HEK293 (cell line): ENCODE results near the gene MYO18B.

Experiments used
- CTCF ChIA-PET: fragments of 350-600 bp; formaldehyde crosslinking; extraction: SDS; loops from one replicate; lab custom pipeline; 2021; ENCODE audit warnings: antibody characterized with exemption; lab: Yijun Ruan, JAX
- POLR2A ChIA-PET: fragments of 300-600 bp; formaldehyde crosslinking; extraction: SDS; loops from one replicate; lab custom pipeline; 2020; ENCODE audit warnings: antibody characterized with exemption, inconsistent platforms; lab: Yijun Ruan, JAX
- H3K27ac ChIP-seq: fragments of 200-500 bp; sonication (Bioruptor generic); 2 replicates; pipeline ENCODE4 v1.5.1; 2014; ENCODE audit warnings: low read depth, low read length, control low read depth, inconsistent platforms; ENCODE audit errors: extremely low read depth
- H3K36me3 ChIP-seq, 2 experiments: fragments of 200-500 bp in 1 of 2; sonication (Bioruptor generic) in 1 of 2; 1 replicate in 1 of 2; 2 replicates in 1 of 2; pipeline ENCODE4 v1.5.1; 2014 to 2017; ENCODE audit warnings: inconsistent platforms in 2 of 2, low read length in 2 of 2; ENCODE audit not compliant: control insufficient read depth in 2 of 2, insufficient read depth in 1 of 2
- H3K4me1 ChIP-seq: fragments of 200-500 bp; sonication (Bioruptor generic); 2 replicates; pipeline ENCODE4 v1.5.1; 2014; ENCODE audit warnings: mild to moderate bottlenecking, low read length, inconsistent platforms; ENCODE audit not compliant: control insufficient read depth, insufficient read depth
- H3K4me3 ChIP-seq: 2 replicates; pipeline ENCODE4 v1.5.1; 2011; ENCODE audit warnings: low read depth, mild to moderate bottlenecking, control low read depth, low read length, moderate library complexity
- H3K9me3 ChIP-seq: fragments of 200-500 bp; sonication (Bioruptor generic); 2 replicates; pipeline ENCODE4 v1.5.1; 2014; ENCODE audit warnings: low read depth, low read length, inconsistent platforms; ENCODE audit not compliant: control insufficient read depth, insufficient read depth
- HOXC10 ChIP-seq: sonication (generic); formaldehyde crosslinking; IDR thresholded peaks from 2 replicates; pipeline ENCODE4 v1.8.1; 2023; ENCODE audit warnings: mild to moderate bottlenecking, missing genetic modification reagents
- KLF8 ChIP-seq: fragments of 450-650 bp; formaldehyde crosslinking; IDR thresholded peaks from 2 replicates; pipeline ENCODE4 v1.5.1; 2016; ENCODE audit warnings: missing biosample characterization, missing genetic modification characterization
- MYNN ChIP-seq: fragments of 450-650 bp; formaldehyde crosslinking; IDR thresholded peaks from 2 replicates; pipeline ENCODE4 v1.5.1; 2016; ENCODE audit warnings: missing biosample characterization, missing genetic modification characterization, borderline replicate concordance
- OVOL3 ChIP-seq: fragments of 450-650 bp; formaldehyde crosslinking; IDR thresholded peaks from 2 replicates; pipeline ENCODE4 v1.5.1; 2016; ENCODE audit warnings: missing biosample characterization, missing genetic modification characterization
- PRDM1 ChIP-seq: fragments of 450-650 bp; formaldehyde crosslinking; IDR thresholded peaks from 2 replicates; pipeline ENCODE4; 2016; ENCODE audit warnings: missing biosample characterization, missing genetic modification characterization
- PRDM6 ChIP-seq: fragments of 450-650 bp; formaldehyde crosslinking; IDR thresholded peaks from 2 replicates; pipeline ENCODE4 v1.5.1; 2017; ENCODE audit warnings: missing biosample characterization, missing genetic modification characterization
- TCF7L2 ChIP-seq: IDR thresholded peaks from 2 replicates; pipeline ENCODE4 v1.6.1; 2011; ENCODE audit warnings: low read depth, mild to moderate bottlenecking, inconsistent platforms, low read length, moderate library complexity, borderline replicate concordance
- ZFP41 ChIP-seq: fragments of 450-650 bp; formaldehyde crosslinking; IDR thresholded peaks from 2 replicates; pipeline ENCODE4 v1.5.1; 2016; ENCODE audit warnings: missing biosample characterization, missing genetic modification characterization, borderline replicate concordance
- ZNF114 ChIP-seq: fragments of 450-650 bp; formaldehyde crosslinking; IDR thresholded peaks from 2 replicates; pipeline ENCODE4 v1.5.0; 2017; ENCODE audit warnings: missing biosample characterization, missing genetic modification characterization
- ZNF146 ChIP-seq: fragments of 450-650 bp; formaldehyde crosslinking; IDR thresholded peaks from 2 replicates; pipeline ENCODE4 v1.5.1; 2016; ENCODE audit warnings: missing biosample characterization, missing genetic modification characterization
- ZNF302 ChIP-seq: fragments of 450-650 bp; formaldehyde crosslinking; IDR thresholded peaks from 2 replicates; pipeline ENCODE4 v1.5.1; 2016; ENCODE audit warnings: missing biosample characterization, missing genetic modification characterization, low read depth
- ZNF311 ChIP-seq: fragments of 450-650 bp; formaldehyde crosslinking; IDR thresholded peaks from 2 replicates; pipeline ENCODE4 v1.5.1; 2017; ENCODE audit warnings: missing biosample characterization, missing genetic modification characterization, borderline replicate concordance
- ZNF324 ChIP-seq: fragments of 450-650 bp; formaldehyde crosslinking; IDR thresholded peaks from 2 replicates; pipeline ENCODE4 v1.5.1; 2016; ENCODE audit warnings: missing biosample characterization, missing genetic modification characterization
- ZNF335 ChIP-seq: fragments of 450-650 bp; formaldehyde crosslinking; conservative IDR thresholded peaks from 2 replicates; pipeline ENCODE4 v1.5.1; 2016; ENCODE audit warnings: missing biosample characterization, missing genetic modification characterization
- ZNF341 ChIP-seq: fragments of 450-650 bp; formaldehyde crosslinking; IDR thresholded peaks from 2 replicates; pipeline ENCODE4; 2016; ENCODE audit warnings: low read depth, missing biosample characterization, missing genetic modification characterization
- ZNF37A ChIP-seq: fragments of 450-650 bp; IDR thresholded peaks from 2 replicates; pipeline ENCODE4 v1.5.1; 2018; ENCODE audit warnings: missing biosample characterization, missing genetic modification characterization
- ZNF394 ChIP-seq: fragments of 450-650 bp; formaldehyde crosslinking; IDR thresholded peaks from 2 replicates; pipeline ENCODE4 v1.5.1; 2016; ENCODE audit warnings: missing biosample characterization, missing genetic modification characterization, mild to moderate bottlenecking, moderate library complexity, borderline replicate concordance
- ZNF529 ChIP-seq: fragments of 450-650 bp; formaldehyde crosslinking; IDR thresholded peaks from 2 replicates; pipeline ENCODE4 v1.5.1; 2017; ENCODE audit warnings: missing genetic modification characterization, missing biosample characterization; ENCODE audit not compliant: insufficient replicate concordance
- ZNF747 ChIP-seq: fragments of 450-650 bp; formaldehyde crosslinking; IDR thresholded peaks from 2 replicates; pipeline ENCODE4 v1.5.1; 2016; ENCODE audit warnings: missing biosample characterization, missing genetic modification characterization
- ZNF76 ChIP-seq: fragments of 450-650 bp; formaldehyde crosslinking; IDR thresholded peaks from 2 replicates; pipeline ENCODE4; 2016; ENCODE audit warnings: low read depth, missing biosample characterization, missing genetic modification characterization, borderline replicate concordance
- ZNF768 ChIP-seq: fragments of 450-650 bp; formaldehyde crosslinking; IDR thresholded peaks from 2 replicates; pipeline ENCODE4 v1.5.1; 2018; ENCODE audit warnings: missing biosample characterization, mild to moderate bottlenecking, missing genetic modification characterization
- ZNF785 ChIP-seq: fragments of 450-650 bp; formaldehyde crosslinking; IDR thresholded peaks from 2 replicates; pipeline ENCODE4 v1.5.1; 2016; ENCODE audit warnings: missing biosample characterization, missing genetic modification characterization
- ZSCAN16 ChIP-seq: fragments of 450-650 bp; formaldehyde crosslinking; IDR thresholded peaks from 2 replicates; pipeline ENCODE4 v1.5.1; 2016; ENCODE audit warnings: missing biosample characterization, missing genetic modification characterization
- TF ChIP-seq, protein P1 (sequence below): fragments of 450-650 bp; formaldehyde crosslinking; IDR thresholded peaks from 2 replicates; pipeline ENCODE4 v1.5.1; 2017; ENCODE audit warnings: missing biosample characterization, missing genetic modification characterization
- TF ChIP-seq, protein P2 (sequence below): fragments of 450-650 bp; formaldehyde crosslinking; IDR thresholded peaks from 2 replicates; pipeline ENCODE4 v1.5.1; 2016; ENCODE audit warnings: missing biosample characterization, missing genetic modification characterization

Gene MYO18B

DNA sequence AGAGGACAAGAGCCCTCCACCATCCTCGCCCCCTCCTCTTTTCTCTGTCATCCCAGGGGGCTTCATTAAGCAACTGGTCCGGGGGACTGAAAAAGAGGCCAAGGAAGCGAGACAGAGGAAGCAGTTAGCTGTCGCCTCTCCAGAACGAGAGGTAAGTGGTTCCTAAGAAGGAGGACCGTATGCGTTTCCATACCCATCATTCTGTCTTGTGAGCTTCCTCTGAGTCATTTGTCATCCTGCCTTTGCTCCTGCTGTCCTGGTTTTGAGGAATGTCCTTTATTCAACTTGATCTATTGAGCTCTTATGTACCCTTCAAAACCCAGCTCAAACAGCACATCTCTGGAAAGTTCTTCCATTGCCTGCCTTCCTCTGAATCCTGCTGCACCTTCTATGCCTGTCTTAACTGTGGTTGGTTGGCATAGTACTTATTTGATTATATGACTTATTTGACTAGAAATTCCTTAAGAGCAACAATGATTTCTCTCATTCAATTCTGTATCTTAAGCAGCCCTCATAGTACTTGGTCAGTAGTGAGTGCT lies 21.3 kb downstream of the MYO18B start:
- CTCF ChIA-PET = interaction anchor here (0.6 to 2.7 kb wide), 6 partner anchors 8 to 142 kb away, joined by 3 to 19 read pairs (median 3); no protein-coding TSS in a partner anchor
- POLR2A ChIA-PET = no interaction called here

DNA sequence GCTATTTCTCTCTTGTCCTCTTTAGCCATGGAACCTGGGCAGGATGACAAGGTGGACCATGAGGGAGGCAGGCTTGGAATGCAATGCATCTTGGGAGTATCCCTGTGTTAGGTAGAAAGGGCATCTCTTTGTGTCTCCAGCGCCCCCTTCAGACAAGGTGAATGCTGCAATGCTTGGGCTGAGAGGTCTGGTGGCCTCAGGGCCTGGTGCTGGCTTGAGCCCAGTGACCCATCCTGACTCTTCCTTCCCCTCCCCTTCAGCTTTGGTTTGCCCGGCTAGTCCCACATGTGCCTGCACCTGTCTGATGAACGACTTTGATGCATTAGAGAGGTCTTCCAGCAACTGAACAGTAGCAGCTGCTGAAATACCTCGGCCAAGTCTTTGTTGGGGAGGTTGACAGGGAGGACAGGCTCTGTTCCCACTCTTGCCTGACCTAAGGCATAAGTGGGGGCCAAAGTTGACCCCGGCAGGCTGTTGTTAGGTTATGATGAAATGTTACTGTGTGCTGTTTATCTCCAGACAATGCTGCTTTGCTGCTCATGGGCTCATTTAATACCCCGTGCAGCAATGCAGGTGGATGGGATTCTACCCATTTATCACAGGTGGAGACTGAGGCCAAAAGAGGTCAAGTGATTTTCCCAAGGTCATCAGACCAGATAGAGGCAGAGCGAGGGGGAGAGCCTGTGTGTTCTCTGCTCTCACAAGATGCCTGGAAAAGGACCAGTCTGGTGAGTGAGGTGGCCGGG lies 22.5 kb downstream of the MYO18B start:
- CTCF ChIA-PET = interaction anchor here (0.6 to 2.7 kb wide), 5 partner anchors 8 to 40 kb away, joined by 3 to 19 read pairs (median 3); no protein-coding TSS in a partner anchor
- Histone ChIP-seq H3K27ac (no peak overlapping the region), H3K4me3 (no peak overlapping the region), H3K36me3 (no peaks in the 10 kb centered on the region), H3K4me1 (no peaks in the 10 kb centered on the region), H3K9me3 (no peaks in the 10 kb centered on the region)
- no peak for TF ChIP-seq ZNF324 (tag by site-specific recombination)
- POLR2A ChIA-PET = no interaction called here

More for the DNA sequence above, 21.3 kb downstream of the MYO18B start:
- TF ChIP-seq ZNF335 (tag by site-specific recombination) (no peak), ZNF394 (no peak), KLF8 (tag by site-specific recombination) (no peak), ZNF302 (tag by site-specific recombination) (no peak), ZNF785 (tag by site-specific recombination) (no peak), HOXC10 (CRISPR knock-in tag) (no peak), TCF7L2 (no peak), ZNF146 (tag by site-specific recombination) (no peak), MYNN (no peak), PRDM6 (tag by site-specific recombination) (no peak)
- TF ChIP-seq, protein P1, sequence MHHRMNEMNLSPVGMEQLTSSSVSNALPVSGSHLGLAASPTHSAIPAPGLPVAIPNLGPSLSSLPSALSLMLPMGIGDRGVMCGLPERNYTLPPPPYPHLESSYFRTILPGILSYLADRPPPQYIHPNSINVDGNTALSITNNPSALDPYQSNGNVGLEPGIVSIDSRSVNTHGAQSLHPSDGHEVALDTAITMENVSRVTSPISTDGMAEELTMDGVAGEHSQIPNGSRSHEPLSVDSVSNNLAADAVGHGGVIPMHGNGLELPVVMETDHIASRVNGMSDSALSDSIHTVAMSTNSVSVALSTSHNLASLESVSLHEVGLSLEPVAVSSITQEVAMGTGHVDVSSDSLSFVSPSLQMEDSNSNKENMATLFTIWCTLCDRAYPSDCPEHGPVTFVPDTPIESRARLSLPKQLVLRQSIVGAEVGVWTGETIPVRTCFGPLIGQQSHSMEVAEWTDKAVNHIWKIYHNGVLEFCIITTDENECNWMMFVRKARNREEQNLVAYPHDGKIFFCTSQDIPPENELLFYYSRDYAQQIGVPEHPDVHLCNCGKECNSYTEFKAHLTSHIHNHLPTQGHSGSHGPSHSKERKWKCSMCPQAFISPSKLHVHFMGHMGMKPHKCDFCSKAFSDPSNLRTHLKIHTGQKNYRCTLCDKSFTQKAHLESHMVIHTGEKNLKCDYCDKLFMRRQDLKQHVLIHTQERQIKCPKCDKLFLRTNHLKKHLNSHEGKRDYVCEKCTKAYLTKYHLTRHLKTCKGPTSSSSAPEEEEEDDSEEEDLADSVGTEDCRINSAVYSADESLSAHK (tag by site-specific recombination) = no peak
- no peaks in the 10 kb centered on the region for H3K36me3 ChIP-seq
- no peaks in the 10 kb centered on the region for H3K4me1 ChIP-seq
- no peak overlapping the region for H3K27ac ChIP-seq
- no peak overlapping the region for H3K4me3 ChIP-seq
- H3K9me3 ChIP-seq = no peaks in the 10 kb centered on the region

DNA sequence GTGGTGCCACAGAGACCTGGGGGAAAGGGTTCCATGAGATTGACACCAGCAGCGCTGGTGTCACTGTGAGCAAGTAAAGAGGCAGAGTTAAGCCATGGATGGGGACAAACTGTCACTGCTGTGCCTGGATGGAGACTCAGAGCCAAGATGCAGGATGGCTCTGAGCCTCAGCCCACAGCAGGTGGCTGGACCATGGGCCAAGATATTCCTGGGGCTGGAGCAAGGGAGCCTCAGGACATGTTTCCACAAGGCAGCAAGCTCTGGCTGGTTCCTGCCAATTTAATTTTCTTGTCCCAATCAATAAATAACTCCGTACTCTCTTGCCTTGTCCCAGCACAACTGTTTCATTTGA lies 23.0 kb downstream of the MYO18B start:
- POLR2A ChIA-PET = no interaction called here
- no peaks in the 10 kb centered on the region for H3K36me3 ChIP-seq
- CTCF ChIA-PET = interaction anchor here (0.7 kb wide), 1 partner anchor 41 kb away, joined by 3 read pairs; no protein-coding TSS in a partner anchor

More for the DNA sequence above, 23.0 kb downstream of the MYO18B start:
- Histone ChIP-seq H3K9me3 (no peaks in the 10 kb centered on the region), H3K4me1 (no peaks in the 10 kb centered on the region), H3K27ac (no peak overlapping the region), H3K4me3 (no peak overlapping the region)
- no peak for TF ChIP-seq PRDM1 (tag by site-specific recombination)
- TF ChIP-seq ZNF529 (tag by site-specific recombination) = no peak
- TF ChIP-seq OVOL3 = no peak
- no peak for TF ChIP-seq ZNF37A (tag by site-specific recombination)
- TF ChIP-seq ZFP41 (tag by site-specific recombination) = no peak
- TF ChIP-seq, protein P2, sequence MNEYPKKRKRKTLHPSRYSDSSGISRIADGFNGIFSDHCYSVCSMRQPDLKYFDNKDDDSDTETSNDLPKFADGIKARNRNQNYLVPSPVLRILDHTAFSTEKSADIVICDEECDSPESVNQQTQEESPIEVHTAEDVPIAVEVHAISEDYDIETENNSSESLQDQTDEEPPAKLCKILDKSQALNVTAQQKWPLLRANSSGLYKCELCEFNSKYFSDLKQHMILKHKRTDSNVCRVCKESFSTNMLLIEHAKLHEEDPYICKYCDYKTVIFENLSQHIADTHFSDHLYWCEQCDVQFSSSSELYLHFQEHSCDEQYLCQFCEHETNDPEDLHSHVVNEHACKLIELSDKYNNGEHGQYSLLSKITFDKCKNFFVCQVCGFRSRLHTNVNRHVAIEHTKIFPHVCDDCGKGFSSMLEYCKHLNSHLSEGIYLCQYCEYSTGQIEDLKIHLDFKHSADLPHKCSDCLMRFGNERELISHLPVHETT (tag by site-specific recombination) = no peak
- TF ChIP-seq ZNF341 = no peak
- no peak for TF ChIP-seq ZNF747 (tag by site-specific recombination)
- no peak for TF ChIP-seq ZNF76
- TF ChIP-seq ZNF311 = no peak
- no peak for TF ChIP-seq ZSCAN16
- TF ChIP-seq ZNF768 = no peak
- TF ChIP-seq ZNF324 (tag by site-specific recombination) = no peak
- TF ChIP-seq ZNF114 (tag by site-specific recombination) = no peak
- no peak for TF ChIP-seq PRDM6 (tag by site-specific recombination)
